DND-41 (cell line): Measurements from ENCODE around the gene ZNRF4.
"Not testable (repeated sequence)": the region's sequence is repeated elsewhere in the genome, so short reads cannot be mapped to it uniquely, and the experiment has no call there.

Experiments
- ATAC-seq: fragments of 200-7000 bp; cut with Tn5 transposase; 3 replicates; pipeline ENCODE4 v1.9.1; 2021; ENCODE audit warnings: low read depth; ENCODE audit not compliant: insufficient read depth
- DNase-seq: peaks from one replicate; pipeline ENCODE4 v3.0.0-alpha.2; 2020
- H2AFZ ChIP-seq: 2 replicates; pipeline ENCODE4 v1.6.0; 2012; ENCODE audit warnings: low read depth, low read length
- H3K27ac ChIP-seq: 2 replicates; pipeline ENCODE4 v1.5.1; 2012; ENCODE audit warnings: low read length, inconsistent platforms
- H3K27me3 ChIP-seq: fragments of 200-600 bp; sonication (generic); 2 replicates; pipeline ENCODE4 v1.6.0; 2012; ENCODE audit warnings: low read length, mild to moderate bottlenecking, inconsistent platforms; ENCODE audit not compliant: insufficient read depth, poor library complexity
- H3K36me3 ChIP-seq: 2 replicates; pipeline ENCODE4 v1.5.1; 2012; ENCODE audit warnings: low read length, inconsistent platforms; ENCODE audit not compliant: insufficient read depth
- H3K4me1 ChIP-seq: 2 replicates; pipeline ENCODE4 v1.5.1; 2012; ENCODE audit warnings: mild to moderate bottlenecking, low read length; ENCODE audit not compliant: insufficient read depth
- H3K4me2 ChIP-seq: 2 replicates; pipeline ENCODE4 v1.6.0; 2012; ENCODE audit warnings: mild to moderate bottlenecking, moderate library complexity, low read length, inconsistent platforms; ENCODE audit not compliant: insufficient read depth
- H3K4me3 ChIP-seq, 2 experiments: fragments of 200-600 bp in 1 of 2; shearing (Covaris generic) in 1 of 2; 2 replicates each; pipeline ENCODE4 v1.5.1; 2012 to 2016; ENCODE audit warnings: inconsistent platforms in 2 of 2, low read length in 2 of 2, mild to moderate bottlenecking in 2 of 2, low read depth in 1 of 2, moderate library complexity in 1 of 2
- H3K79me2 ChIP-seq: 2 replicates; pipeline ENCODE4 v1.6.0; 2012; ENCODE audit warnings: low read length, inconsistent platforms; ENCODE audit not compliant: insufficient read depth
- H3K9ac ChIP-seq: 2 replicates; pipeline ENCODE4 v1.6.0; 2012; ENCODE audit warnings: low read depth, mild to moderate bottlenecking, inconsistent platforms, low read length, moderate library complexity
- H3K9me3 ChIP-seq: 2 replicates; pipeline ENCODE4 v1.5.1; 2012; ENCODE audit warnings: low read length, moderate library complexity, mild to moderate bottlenecking, inconsistent platforms; ENCODE audit not compliant: insufficient read depth, severe bottlenecking
- H4K20me1 ChIP-seq: 2 replicates; pipeline ENCODE4 v1.6.0; 2012; ENCODE audit warnings: low read length; ENCODE audit not compliant: insufficient read depth
- CTCF ChIP-seq: IDR thresholded peaks from 2 replicates; pipeline ENCODE4 v1.5.1; 2012; ENCODE audit warnings: borderline replicate concordance, low read length, moderate library complexity, mild to moderate bottlenecking; ENCODE audit not compliant: poor library complexity, severe bottlenecking; ENCODE audit errors: extremely low read depth
- EZH2 ChIP-seq: IDR thresholded peaks from 3 replicates; pipeline ENCODE4 v1.6.1; 2012; ENCODE audit warnings: borderline replicate concordance, low read depth, mild to moderate bottlenecking, moderate library complexity, low read length, inconsistent platforms; ENCODE audit not compliant: severe bottlenecking

ZNRF4 gene

GRCh38 chr19:5481957-5482356 is 26.7 kb downstream of the ZNRF4 start:
- no peaks in the 10 kb centered on the region for H3K4me1 ChIP-seq
- no peak for ATAC-seq

GRCh38 chr19:5484398-5485285 is 29.4 kb downstream of the ZNRF4 start:
- Histone ChIP-seq H3K4me1 (no peaks in the 10 kb centered on the region), H3K4me3 (no peak overlapping the region), H3K36me3 (no peaks in the 10 kb centered on the region), H4K20me1 (no peaks in the 10 kb centered on the region), H3K9me3 (no peaks in the 10 kb centered on the region), H3K9ac (no peak overlapping the region), H3K79me2 (no peaks in the 10 kb centered on the region), H3K4me2 (no peak overlapping the region), H2AFZ (no peak overlapping the region), H3K27me3 (no peaks in the 10 kb centered on the region), H3K27ac (no peak overlapping the region)
- ATAC-seq: no peak
- no peak for TF ChIP-seq CTCF
- no peak for TF ChIP-seq EZH2
- DNase-seq: no peak

More at GRCh38 chr19:5481957-5482356, 26.7 kb downstream of the ZNRF4 start:
- H3K9ac ChIP-seq: no peak overlapping the region
- no peaks in the 10 kb centered on the region for H3K79me2 ChIP-seq
- H3K27ac ChIP-seq: no peak overlapping the region
- H2AFZ ChIP-seq: no peak overlapping the region
- H4K20me1 ChIP-seq: no peaks in the 10 kb centered on the region
- no peak overlapping the region for H3K4me3 ChIP-seq
- no peaks in the 10 kb centered on the region for H3K9me3 ChIP-seq
- H3K4me2 ChIP-seq: no peak overlapping the region
- no peaks in the 10 kb centered on the region for H3K36me3 ChIP-seq
- H3K27me3 ChIP-seq: no peaks in the 10 kb centered on the region
- no peak for TF ChIP-seq EZH2
- no peak for TF ChIP-seq CTCF
- no peak for DNase-seq

GRCh38 chr19:5485286-5485636 is 30.0 kb downstream of the ZNRF4 start:
- ATAC-seq (no peak), DNase-seq (no peak)
- Histone ChIP-seq H3K4me1 (no peaks in the 10 kb centered on the region), H3K9me3 (no peaks in the 10 kb centered on the region), H3K27ac (no peak overlapping the region), H3K79me2 (no peaks in the 10 kb centered on the region), H3K36me3 (no peaks in the 10 kb centered on the region), H4K20me1 (no peaks in the 10 kb centered on the region), H3K4me2 (no peak overlapping the region), H2AFZ (no peak overlapping the region), H3K4me3 (no peak overlapping the region), H3K27me3 (no peaks in the 10 kb centered on the region), H3K9ac (no peak overlapping the region)
- TF ChIP-seq EZH2 (no peak), CTCF (no peak)

GRCh38 chr19:5485658-5486057 is 30.4 kb downstream of the ZNRF4 start:
- H3K27me3 ChIP-seq, ATAC-seq, H3K4me3 ChIP-seq: not testable (repeated sequence)

More at GRCh38 chr19:5485658-5486057, 30.4 kb downstream of the ZNRF4 start:
- not testable (repeated sequence) for H3K9ac ChIP-seq, H3K27ac ChIP-seq, H3K4me1 ChIP-seq, H3K36me3 ChIP-seq, H2AFZ ChIP-seq, H3K9me3 ChIP-seq, H3K79me2 ChIP-seq, H4K20me1 ChIP-seq, H3K4me2 ChIP-seq, DNase-seq
